GM21360 (cell line): ENCODE data around the gene FIBCD1.

Experiments used
- ATAC-seq: cut with Tn5 transposase; IDR thresholded peaks from one replicate; pipeline ENCODE4 v1.9.1; 2021; ENCODE audit warnings: mild to moderate bottlenecking, moderate library complexity; ENCODE audit not compliant: unreplicated experiment

The FIBCD1 gene

GRCh38 chr9:130862747-130863146 lies 76.3 kb downstream of the FIBCD1 start:
- no peak for ATAC-seq

GRCh38 chr9:130862217-130862616 lies 76.8 kb downstream of the FIBCD1 start:
- ATAC-seq: no peak

GRCh38 chr9:130861372-130862180 lies 77.5 kb downstream of the FIBCD1 start:
- ATAC-seq: no peak

- no peak for ATAC-seq
Observed at GRCh38 chr9:130860458-130861316, 78.4 kb downstream of the FIBCD1 start.

GRCh38 chr9:130858739-130859705 lies 80.0 kb downstream of the FIBCD1 start:
- no peak for ATAC-seq

GRCh38 chr9:130857864-130858738 lies 80.9 kb downstream of the FIBCD1 start:
- ATAC-seq: no peak

- no peak for ATAC-seq
Observed at GRCh38 chr9:130856474-130856873, 82.6 kb downstream of the FIBCD1 start.

- no peak for ATAC-seq
Observed at GRCh38 chr9:130854835-130855234, 84.2 kb downstream of the FIBCD1 start.

GRCh38 chr9:130854092-130854491 lies 85.0 kb downstream of the FIBCD1 start:
- no peak for ATAC-seq

GRCh38 chr9:130852801-130853200 lies 86.2 kb downstream of the FIBCD1 start:
- ATAC-seq: no peak
